K562 (cell line): ENCODE data around the gene OXNAD1. TPM values are rescaled to one million over a fixed set of nuclear protein-coding genes. Genes with fewer than 3 reads are reported as not detected.
A peak's percentile ranks its signal among the peaks of the same experiment; 100 is the strongest.

Experiments used
- ATAC-seq: fragments of 200-7000 bp; cut with Tn5 transposase; 3 replicates; pipeline ENCODE4 v1.9.1; 2020; ENCODE audit warnings: moderate library complexity
- BruUV-seq: library from RNA; stranded (reverse); fragments of 400-500 nt; replicated peaks from 2 replicates; lab custom pipeline; 2021; lab: Mats Ljungman, UMichigan
- CTCF ChIA-PET: fragments of 300-600 bp; formaldehyde crosslinking; extraction: SDS; loops from one replicate; lab custom pipeline; 2021; ENCODE audit warnings: low intra/inter-chr PET ratio; lab: Yijun Ruan, JAX
- POLR2A ChIA-PET: fragments of 300-600, 350-650 bp; sonication (Branson Sonifier 250); formaldehyde crosslinking; extraction: SDS; loops from one replicate; lab custom pipeline; 2021; ENCODE audit warnings: antibody characterized with exemption, inconsistent platforms; lab: Yijun Ruan, JAX
- DNase-seq, 4 experiments: peaks; one replicate each; pipeline versions ENCODE4 v3.0.0 to v3.0.0-alpha.2; 2011 to 2018; ENCODE audit warnings: low spot score in 3 of 4, mixed read lengths in 3 of 4; ENCODE audit errors: extremely low read depth in 1 of 4
- FAIRE-seq: peaks from 2 replicates; lab custom pipeline; 2011; peaks lifted over from hg19 to GRCh38; lab: Jason Lieb, UNC
- H2AFZ ChIP-seq: 2 replicates; pipeline ENCODE4 v1.6.0; 2011; ENCODE audit warnings: low read depth, low read length, control low read depth, inconsistent platforms
- H3K27ac ChIP-seq: fragments of 200-600 bp; 3 replicates; pipeline ENCODE4 v1.8.0; 2011; ENCODE audit warnings: low read depth, mild to moderate bottlenecking, control low read depth, inconsistent platforms, low read length, moderate library complexity, mixed read lengths; ENCODE audit errors: extremely low read depth
- H3K27me3 ChIP-seq, 2 experiments: fragments of 300-600 bp in 1 of 2; 2 replicates in 1 of 2; 3 replicates in 1 of 2; pipeline versions ENCODE4 v1.6.0 to v1.8.0; 2011; ENCODE audit warnings: inconsistent platforms in 2 of 2, low read length in 2 of 2, mild to moderate bottlenecking in 1 of 2, mixed read lengths in 1 of 2, moderate library complexity in 1 of 2; ENCODE audit not compliant: control insufficient read depth in 2 of 2, insufficient read depth in 2 of 2
- H3K36me3 ChIP-seq: fragments of 300-600 bp; 3 replicates; pipeline ENCODE4 v1.8.0; 2011; ENCODE audit warnings: mild to moderate bottlenecking, low read length, inconsistent platforms; ENCODE audit not compliant: control insufficient read depth, insufficient read depth
- H3K4me1 ChIP-seq, 2 experiments: fragments of 200-600 bp in 1 of 2; replicated peaks in 1 of 2; 2 replicates in 1 of 2; 3 replicates in 1 of 2; pipeline versions ENCODE4 v1.5.1 to v1.8.0; 2011; ENCODE audit warnings: inconsistent platforms in 2 of 2, low read length in 2 of 2, mild to moderate bottlenecking in 1 of 2, mixed read lengths in 1 of 2, moderate library complexity in 1 of 2; ENCODE audit not compliant: control insufficient read depth in 2 of 2, insufficient read depth in 2 of 2
- H3K4me2 ChIP-seq: 2 replicates; pipeline ENCODE4 v1.6.1; 2011; ENCODE audit warnings: low read length, control low read depth, inconsistent platforms, mixed read lengths; ENCODE audit not compliant: insufficient read depth
- H3K4me3 ChIP-seq: fragments of 200-600 bp; sonication (generic), shearing (Covaris generic); 2 replicates; pipeline ENCODE4 v1.5.1; 2016; ENCODE audit warnings: control low read depth, inconsistent platforms
- H3K79me2 ChIP-seq: fragments of 200-600 bp; 3 replicates; pipeline ENCODE4 v1.8.0; 2011; ENCODE audit warnings: low read length, inconsistent platforms; ENCODE audit not compliant: control insufficient read depth, insufficient read depth
- H3K9ac ChIP-seq, 2 experiments: 2 replicates each; pipeline versions ENCODE4 v1.6.0 to v1.6.1; 2011; ENCODE audit warnings: low read depth in 2 of 2, low read length in 2 of 2, control low read depth in 1 of 2, inconsistent platforms in 1 of 2, mild to moderate bottlenecking in 1 of 2, mixed read lengths in 1 of 2; ENCODE audit not compliant: insufficient read depth in 1 of 2
- H3K9me1 ChIP-seq: one replicate; pipeline ENCODE4 v1.6.0; 2011; ENCODE audit warnings: inconsistent platforms, mild to moderate bottlenecking, low read length, moderate library complexity; ENCODE audit not compliant: control insufficient read depth, insufficient read depth
- H3K9me3 ChIP-seq: replicated peaks from 2 replicates; pipeline ENCODE4 v1.5.1; 2011; ENCODE audit warnings: low read depth, low read length, inconsistent platforms; ENCODE audit not compliant: control insufficient read depth, insufficient read depth
- H4K20me1 ChIP-seq: replicated peaks from 2 replicates; pipeline ENCODE4 v1.6.1; 2011; ENCODE audit warnings: low read length, inconsistent platforms, mixed read lengths; ENCODE audit not compliant: control insufficient read depth, insufficient read depth
- EWSR1 ChIP-seq: fragments of 450-650 bp; IDR thresholded peaks from 2 replicates; pipeline ENCODE4 v1.6.1; 2018; ENCODE audit warnings: borderline replicate concordance, mild to moderate bottlenecking, low read depth, moderate library complexity; ENCODE audit not compliant: partially characterized antibody
- GATAD2B ChIP-seq: fragments of 450-650 bp; IDR thresholded peaks from 2 replicates; pipeline ENCODE4 v1.6.1; 2017; ENCODE audit warnings: mild to moderate bottlenecking, borderline replicate concordance
- JUND ChIP-seq, 2 experiments: IDR thresholded peaks; 2 replicates in 1 of 2; 3 replicates in 1 of 2; pipeline ENCODE4 v1.6.1; 2011; ENCODE audit warnings: borderline replicate concordance in 2 of 2, low read depth in 2 of 2, low read length in 2 of 2, improper control_type of control experiment in 1 of 2, missing biosample characterization in 1 of 2, missing genetic modification characterization in 1 of 2, missing genetic modification reagents in 1 of 2
- MBD1 ChIP-seq: fragments of 250-450 bp; sonication (Bioruptor Pico); IDR thresholded peaks from 2 replicates; pipeline ENCODE4 v1.8.0; 2022; ENCODE audit warnings: inconsistent platforms
- MCM5 ChIP-seq: fragments of 450-650 bp; IDR thresholded peaks from 2 replicates; pipeline ENCODE4 v1.6.1; 2016; ENCODE audit warnings: low read depth
- NCOA2 ChIP-seq, 2 experiments: fragments of 450-650 bp; IDR thresholded peaks; 2 replicates each; pipeline ENCODE4 v1.6.1; 2018; ENCODE audit warnings: mild to moderate bottlenecking in 2 of 2, moderate library complexity in 1 of 2; ENCODE audit not compliant: partially characterized antibody in 2 of 2
- NR2C1 ChIP-seq, 2 experiments: fragments of 450-650 bp; IDR thresholded peaks; 2 replicates each; pipeline ENCODE4 v1.6.1; 2017; ENCODE audit warnings: mild to moderate bottlenecking in 2 of 2, antibody characterized with exemption in 1 of 2, inconsistent platforms in 1 of 2, missing compliant biosample characterization in 1 of 2, missing genetic modification characterization in 1 of 2
- NR2F6 ChIP-seq: fragments of 450-650 bp; formaldehyde crosslinking; IDR thresholded peaks from 2 replicates; pipeline ENCODE4 v1.4.0; 2020; ENCODE audit warnings: mild to moderate bottlenecking
- RBM25 ChIP-seq: fragments of 200-400 bp; formaldehyde crosslinking; IDR thresholded peaks from 2 replicates; pipeline ENCODE4 v1.6.1; 2018; ENCODE audit warnings: low read length, low read depth, moderate library complexity; ENCODE audit not compliant: severe bottlenecking
- THRB ChIP-seq: fragments of 450-650 bp; formaldehyde crosslinking; conservative IDR thresholded peaks from 2 replicates; pipeline ENCODE4 v1.4.0; 2022; ENCODE audit warnings: mild to moderate bottlenecking, missing genetic modification characterization
- USF1 ChIP-seq: sonication (generic); formaldehyde crosslinking; IDR thresholded peaks from 2 replicates; pipeline ENCODE4 v1.9.0; 2022; ENCODE audit warnings: mild to moderate bottlenecking, missing genetic modification reagents
- USF2 ChIP-seq: sonication (generic); formaldehyde crosslinking; IDR thresholded peaks from 2 replicates; pipeline ENCODE4 v1.5.0; 2020; ENCODE audit warnings: missing genetic modification reagents
- ZNF280A ChIP-seq: fragments of 450-650 bp; IDR thresholded peaks from 2 replicates; pipeline ENCODE4 v1.6.1; 2018; ENCODE audit warnings: mild to moderate bottlenecking, low read depth; ENCODE audit not compliant: partially characterized antibody
- WGBS: fragments of 100-300 bp; shearing (Covaris generic); methylation state at CpG from one replicate; pipeline ENCODE4 v1.1.6; 2016; ENCODE audit warnings: low coverage, mixed read lengths; ENCODE audit not compliant: insufficient coverage; ENCODE audit errors: missing lambda C conversion rate; 5-methylcytosine and 5-hydroxymethylcytosine counted together
- in situ Hi-C: fragments of 300-500 bp; cut with MboI; formaldehyde crosslinking; loops from 4 replicates; pipeline ENCODE4 v1.15.0; 2018; ENCODE audit warnings: inconsistent platforms, mixed read lengths
- intact Hi-C: fragments of 100-400 bp; cut with micrococcal nuclease; formaldehyde crosslinking; loops from 2 replicates; pipeline ENCODE4 v1.14.2; 2022
- polyA plus RNA-seq, 8 experiments: library from polyadenylated mRNA; depleted of rRNA in 4 of 8; stranded (reverse) in 5 of 8; unstranded in 3 of 8; fragments of >200 nt; fragmentation: Nextera tagmentation in 2 of 8; fragmentation: Illumina TruSeq in 1 of 8; extraction: Ambion mirVana in 2 of 8; extraction: Trizol in 1 of 8; gene quantifications; 2 replicates each; pipeline versions ENCODE4 v1.2.1 to v1.2.3, GENCODE V29; 2011 to 2014; ENCODE audit warnings: inconsistent platforms in 1 of 8, missing spikeins in 1 of 8
- total RNA-seq, 7 experiments: library from RNA; depleted of rRNA in 6 of 7; stranded (reverse); fragments of >200 nt in 6 of 7; fragmentation: Illumina TruSeq in 2 of 7; extraction: Trizol in 2 of 7; gene quantifications; 2 replicates each; pipeline versions ENCODE4 v1.2.1 to v1.2.3, GENCODE V29; 2011 to 2021; ENCODE audit warnings: low replicate concordance in 1 of 7

Gene OXNAD1
- total and polyA plus RNA-seq, 9 of the 15 experiments (the other 6 are each of a cell fraction or from before 2014, with no cell fraction given): 12.8 to 44.4 (median 41.1) TPM

GRCh38 chr3:16229681-16230080 is 35.3 kb upstream of the OXNAD1 start (continued):
- no peak for TF ChIP-seq MBD1 (CRISPR knock-in tag)
- no peak for TF ChIP-seq MCM5
- TF ChIP-seq NCOA2 (IDR thresholded peaks at IDR 0.05; ENCODE audit: partially characterized antibody in 2 of 2): no peak

GRCh38 chr3:16231983-16232382 is 33.0 kb upstream of the OXNAD1 start:
- Histone ChIP-seq H3K4me3 (no peak overlapping the region), H2AFZ (no peak overlapping the region), H3K36me3 (no peaks in the 10 kb centered on the region), H3K9me3 (no peaks in the 10 kb centered on the region), H3K27ac (no peak overlapping the region), H3K9ac (no peak overlapping the region), H3K9me1 (no peaks in the 10 kb centered on the region), H3K4me2 (no peak overlapping the region), H3K27me3 (peaks cover 0 to 8% of the 10 kb centered on the region in 2 experiments; a peak in 3 of 5 replicates), H3K4me1 (no peaks in the 10 kb centered on the region), H4K20me1 (no peaks in the 10 kb centered on the region), H3K79me2 (no peaks in the 10 kb centered on the region)
- intact Hi-C loops (no loop called here), in situ Hi-C loops (no loop called here)
- ChIA-PET POLR2A (interaction anchor here (0.6 to 1.4 kb wide), 2 partner anchors 23 to 27 kb away, joined by 3 read pairs; no protein-coding TSS in a partner anchor), CTCF (no interaction called here)
- no peak for FAIRE-seq
- ATAC-seq: peak; percentile 64
- no TSS peak for BruUV-seq
- WGBS: 0% methylated on average over 2 of the region's 2 CpGs
- peak in 2 of 4 experiments; percentile 29 to 31 for DNase-seq
- no peak for TF ChIP-seq NR2F6
- no peak for TF ChIP-seq ZNF280A
- TF ChIP-seq NR2C1 (IDR thresholded peaks at IDR 0.05): no peak
- TF ChIP-seq NR2C1 (tag; IDR thresholded peaks at IDR 0.05): no peak
- 0 out of 2 replicates have a peak, but pooled peaks have one; percentile 18 for TF ChIP-seq USF1
- no peak for TF ChIP-seq GATAD2B
- no peak for TF ChIP-seq RBM25
- no peak for TF ChIP-seq EWSR1
- TF ChIP-seq JUND (IDR thresholded peaks at IDR 0.05; ENCODE audit: borderline replicate concordance, low read depth, low read length): no peak
- TF ChIP-seq JUND (tag; IDR thresholded peaks at IDR 0.05; ENCODE audit: borderline replicate concordance, low read depth, low read length): no peak
- TF ChIP-seq THRB (CRISPR knock-in tag): no peak
- TF ChIP-seq USF2: peak; percentile 51
